Right atrium auricular region (tissue), 2 donors: ENCODE data around the gene GTF2F2. TPM values are rescaled to one million over a fixed set of nuclear protein-coding genes. Genes with fewer than 3 reads are reported as not detected.

Experiments
- DNase-seq: peaks from one replicate; pipeline ENCODE4 v3.0.0-alpha.2; 2019; ENCODE audit warnings: low spot score
- H3K27ac ChIP-seq, 2 donors: fragments of 200-600 bp; sonication (generic); 1 replicate in 1 of 2; 2 replicates in 1 of 2; pipeline ENCODE4 v1.5.1; 2016 to 2019
- H3K27me3 ChIP-seq, 2 donors: fragments of 200-600 bp; sonication (generic); one replicate each; pipeline versions ENCODE4 v1.5.1 to v1.6.0; 2017 to 2019
- H3K36me3 ChIP-seq: fragments of 200-600 bp; sonication (generic); one replicate; pipeline ENCODE4 v1.5.1; 2016
- H3K4me1 ChIP-seq, 2 donors: fragments of 200-600 bp; sonication (generic); one replicate each; pipeline versions ENCODE4 v1.5.1 to v1.6.0; 2017 to 2019
- H3K4me3 ChIP-seq, 2 donors: fragments of 200-600 bp; sonication (generic); 1 replicate in 1 of 2; 2 replicates in 1 of 2; pipeline ENCODE4 v1.5.1; 2017 to 2019; ENCODE audit warnings: mild to moderate bottlenecking in 1 of 2, moderate library complexity in 1 of 2
- H3K9me3 ChIP-seq, 2 donors: fragments of 200-600 bp; sonication (generic); one replicate each; pipeline ENCODE4 v1.5.1; 2019
- total RNA-seq, 2 donors: library from RNA; depleted of rRNA; stranded (reverse); fragments of >200 nt; gene quantifications; one replicate each; pipeline ENCODE4 v1.1.0, GENCODE V29; 2016
- TF ChIP-seq, protein P1 (sequence below), 2 donors: fragments of 200-600 bp; sonication (generic); IDR thresholded peaks; one replicate each; pipeline ENCODE4 v1.5.1; 2019; ENCODE audit warnings: antibody characterized with exemption in 2 of 2

GTF2F2 gene
- 10 to 100 TPM in 1 of 2 donors, 1 to 10 TPM in 1; 9.4 to 23.3 TPM for total RNA-seq

DNA sequence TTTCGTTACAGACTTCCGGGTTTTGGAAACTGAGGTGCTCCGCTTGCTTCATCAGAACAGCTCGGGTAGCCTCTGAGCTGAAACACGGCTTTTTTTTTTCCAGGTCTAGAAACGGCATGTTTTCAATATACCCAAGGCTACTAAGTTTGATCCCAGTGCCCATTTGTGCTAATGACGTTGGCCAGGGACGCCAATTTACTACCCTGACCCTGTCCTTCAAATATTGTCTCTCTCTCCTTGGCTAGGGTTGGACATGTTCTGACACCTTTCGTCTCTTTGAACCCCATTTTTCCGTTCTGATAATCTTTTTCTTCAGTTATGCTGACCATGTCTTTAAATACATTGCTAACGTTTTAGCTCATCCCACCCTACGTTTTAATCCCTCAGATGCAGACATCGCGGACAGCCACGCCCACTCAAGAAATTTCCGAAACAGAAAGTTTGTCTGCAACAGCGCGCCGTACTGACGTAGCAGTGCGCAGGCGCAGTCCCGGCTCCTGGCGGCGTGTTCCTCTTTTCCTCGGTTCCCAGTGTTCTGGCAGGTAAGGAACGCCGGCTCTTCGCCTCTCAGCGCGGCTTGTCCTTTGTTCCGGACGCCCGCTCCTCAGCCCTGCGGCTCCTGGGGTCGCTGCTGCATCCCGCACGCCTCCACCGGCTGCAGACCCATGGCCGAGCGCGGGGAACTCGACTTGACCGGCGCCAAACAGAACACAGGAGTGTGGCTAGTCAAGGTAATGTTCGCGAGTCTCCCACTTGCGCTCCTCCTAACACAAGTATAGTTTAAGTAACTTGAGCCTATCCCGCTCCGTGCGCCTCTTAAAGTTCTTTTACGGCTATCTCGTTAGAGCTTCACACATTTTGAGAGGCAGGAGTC lies at the start of gene GTF2F2:
TSS of gene GTF2F2 (plus strand) at position 520 of the 874 bp plus-strand sequence. CDS start at position 666, 146 bp downstream.
- peak within 1 kb of the TSS; percentile 81 to 92 for H3K27ac ChIP-seq
- DNase-seq, result peak; percentile 92
- H3K9me3 ChIP-seq, result no peaks in the 10 kb centered on the region
- H3K36me3 ChIP-seq, result no peaks in the 10 kb centered on the region
- H3K4me1 ChIP-seq, result peaks cover 0 to 25% of the 10 kb centered on the region in 2 donors
- TF ChIP-seq, protein P1, sequence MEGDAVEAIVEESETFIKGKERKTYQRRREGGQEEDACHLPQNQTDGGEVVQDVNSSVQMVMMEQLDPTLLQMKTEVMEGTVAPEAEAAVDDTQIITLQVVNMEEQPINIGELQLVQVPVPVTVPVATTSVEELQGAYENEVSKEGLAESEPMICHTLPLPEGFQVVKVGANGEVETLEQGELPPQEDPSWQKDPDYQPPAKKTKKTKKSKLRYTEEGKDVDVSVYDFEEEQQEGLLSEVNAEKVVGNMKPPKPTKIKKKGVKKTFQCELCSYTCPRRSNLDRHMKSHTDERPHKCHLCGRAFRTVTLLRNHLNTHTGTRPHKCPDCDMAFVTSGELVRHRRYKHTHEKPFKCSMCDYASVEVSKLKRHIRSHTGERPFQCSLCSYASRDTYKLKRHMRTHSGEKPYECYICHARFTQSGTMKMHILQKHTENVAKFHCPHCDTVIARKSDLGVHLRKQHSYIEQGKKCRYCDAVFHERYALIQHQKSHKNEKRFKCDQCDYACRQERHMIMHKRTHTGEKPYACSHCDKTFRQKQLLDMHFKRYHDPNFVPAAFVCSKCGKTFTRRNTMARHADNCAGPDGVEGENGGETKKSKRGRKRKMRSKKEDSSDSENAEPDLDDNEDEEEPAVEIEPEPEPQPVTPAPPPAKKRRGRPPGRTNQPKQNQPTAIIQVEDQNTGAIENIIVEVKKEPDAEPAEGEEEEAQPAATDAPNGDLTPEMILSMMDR (IDR thresholded peaks at IDR 0.05), result peak in 1 of 2 donors; percentile 15
- H3K4me3 ChIP-seq, result peak within 1 kb of the TSS; percentile 72 to 93
- no peaks in the 10 kb centered on the region for H3K27me3 ChIP-seq

DNA sequence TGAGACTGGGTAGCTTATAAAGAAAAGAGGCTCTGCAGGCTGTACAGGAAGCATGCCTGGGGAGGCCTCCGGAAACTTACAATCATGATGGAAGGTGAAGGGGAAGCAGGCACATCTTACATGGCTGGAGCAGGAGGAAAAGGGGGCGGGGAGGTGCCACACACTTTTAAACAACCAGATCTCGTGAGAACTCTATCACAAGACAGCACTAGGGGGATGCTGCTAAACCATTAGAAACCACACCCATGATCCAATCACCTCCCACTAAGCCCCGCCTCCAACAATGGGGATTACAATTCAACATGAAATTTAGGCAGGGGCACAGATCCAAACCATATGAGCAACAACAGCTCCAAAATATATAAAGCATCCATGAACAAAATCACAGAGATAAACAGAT lies 46.5 kb upstream of the GTF2F2 start:
- Histone ChIP-seq H3K27me3 (no peaks in the 10 kb centered on the region), H3K4me1 (no peaks in the 10 kb centered on the region), H3K4me3 (no peak overlapping the region), H3K27ac (no peak overlapping the region), H3K9me3 (no peaks in the 10 kb centered on the region), H3K36me3 (no peaks in the 10 kb centered on the region)
- TF ChIP-seq, protein P1 (IDR thresholded peaks at IDR 0.05), result no peak
- no peak for DNase-seq

- TF ChIP-seq, protein P1 (IDR thresholded peaks at IDR 0.05), result no peak
- H3K27ac ChIP-seq, result no peak overlapping the region
- DNase-seq, result no peak
- no peaks in the 10 kb centered on the region for H3K36me3 ChIP-seq
- no peak overlapping the region for H3K4me3 ChIP-seq
- H3K4me1 ChIP-seq, result no peaks in the 10 kb centered on the region
- H3K27me3 ChIP-seq, result no peaks in the 10 kb centered on the region
- no peaks in the 10 kb centered on the region for H3K9me3 ChIP-seq
Measured at GRCh38 chr13:45074721-45075120, 45.6 kb upstream of the GTF2F2 start.

DNA sequence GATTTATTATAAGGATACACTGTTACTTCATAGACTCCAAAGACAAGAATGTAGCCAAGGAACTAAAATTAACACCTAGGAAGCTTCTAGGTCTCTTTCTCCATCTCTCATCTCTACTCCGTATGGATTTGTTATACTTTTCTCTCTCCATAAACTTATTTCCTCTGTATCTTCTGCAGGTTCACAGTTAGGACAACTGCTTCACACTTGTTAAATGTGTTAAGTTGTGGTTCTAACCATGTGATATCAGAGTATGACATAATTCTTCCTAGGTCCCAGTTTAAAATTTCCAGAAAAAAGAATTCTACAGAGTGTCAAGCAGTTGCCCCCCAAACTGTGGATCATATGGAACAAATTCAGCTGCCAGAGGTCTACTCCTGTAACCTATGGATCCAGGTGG lies 42.3 kb upstream of the GTF2F2 start:
- Histone ChIP-seq H3K27me3 (no peaks in the 10 kb centered on the region), H3K4me3 (no peak overlapping the region)

DNA sequence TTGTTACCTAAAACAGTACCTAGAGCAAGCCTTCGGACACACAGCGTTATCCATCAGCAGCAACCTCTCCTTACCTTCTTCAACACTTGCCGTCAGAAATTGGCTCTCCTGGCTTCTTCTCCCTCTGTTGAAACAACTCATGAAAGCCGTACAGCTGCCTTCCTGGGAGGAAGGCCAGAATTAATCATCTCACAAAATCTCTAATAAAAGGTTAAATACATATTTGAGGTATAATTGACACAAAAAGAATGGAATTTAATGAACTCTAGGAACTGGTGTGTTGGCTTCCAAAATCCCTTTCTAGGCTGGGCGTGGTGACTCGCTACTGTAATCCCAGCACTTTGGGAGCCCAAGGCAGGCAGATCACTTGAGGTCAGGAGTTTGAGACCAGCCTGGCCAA lies 37.3 kb upstream of the GTF2F2 start:
- H3K36me3 ChIP-seq, result no peaks in the 10 kb centered on the region
- no peaks in the 10 kb centered on the region for H3K9me3 ChIP-seq
- TF ChIP-seq, protein P1 (IDR thresholded peaks at IDR 0.05), result no peak
- H3K4me3 ChIP-seq, result no peak overlapping the region
- H3K27ac ChIP-seq, result no peak overlapping the region
- no peak for DNase-seq
- H3K27me3 ChIP-seq, result no peaks in the 10 kb centered on the region
- H3K4me1 ChIP-seq, result no peaks in the 10 kb centered on the region

More for the DNA sequence above, 42.3 kb upstream of the GTF2F2 start:
- H3K9me3 ChIP-seq, result no peaks in the 10 kb centered on the region
- H3K36me3 ChIP-seq, result no peaks in the 10 kb centered on the region
- no peak for DNase-seq
- TF ChIP-seq, protein P1 (IDR thresholded peaks at IDR 0.05), result no peak
- no peak overlapping the region for H3K27ac ChIP-seq
- H3K4me1 ChIP-seq, result no peaks in the 10 kb centered on the region
